B cell (primary cell): ENCODE data around the gene PCDHGA5. TPM values are rescaled to one million over a fixed set of nuclear protein-coding genes. Genes with fewer than 3 reads are reported as not detected.

Experiments
- ATAC-seq: fragments of 200-7000 bp; cut with Tn5 transposase; one replicate; pipeline ENCODE4 v1.10.0; 2021; ENCODE audit warnings: low read depth, mild to moderate bottlenecking, moderate number of reproducible peaks, moderate library complexity
- CTCF ChIA-PET: fragments of 350-600 bp; sonication (Branson Sonifier 250); formaldehyde crosslinking; loops from one replicate; lab custom pipeline; 2021; ENCODE audit warnings: antibody characterized with exemption, inconsistent platforms; lab: Charles Lee
- POLR2A ChIA-PET: fragments of 350-600 bp; sonication (Branson Sonifier 250); formaldehyde crosslinking; loops from one replicate; lab custom pipeline; 2021; ENCODE audit warnings: antibody characterized with exemption; lab: Charles Lee
- DNase-seq: peaks from one replicate; pipeline ENCODE4 v3.0.0; 2013
- H2AFZ ChIP-seq: 2 replicates; pipeline ENCODE4 v1.6.1; 2012; ENCODE audit warnings: mild to moderate bottlenecking, low read depth, low read length; ENCODE audit not compliant: insufficient read depth, poor library complexity, severe bottlenecking
- H3K27ac ChIP-seq, 2 donors: 1 replicate in 1 of 2; 2 replicates in 1 of 2; pipeline ENCODE4 v1.5.1; 2012 to 2013; ENCODE audit warnings: low read length in 2 of 2, mild to moderate bottlenecking in 2 of 2, moderate library complexity in 1 of 2
- H3K27me3 ChIP-seq, 4 experiments: fragments of 200-600 bp in 1 of 4; sonication (generic) in 1 of 4; replicated peaks in 1 of 4; 1 replicate in 2 of 4; 2 replicates in 2 of 4; pipeline versions ENCODE4 v1.6.1 to v1.7.0; 2013 to 2016; ENCODE audit warnings: low read length in 3 of 4, mild to moderate bottlenecking in 2 of 4, mixed read lengths in 1 of 4, moderate library complexity in 1 of 4; ENCODE audit not compliant: insufficient read depth in 4 of 4, control insufficient read depth in 3 of 4; ENCODE audit errors: control extremely low read depth in 1 of 4
- H3K36me3 ChIP-seq, 2 experiments: replicated peaks in 1 of 2; 1 replicate in 1 of 2; 2 replicates in 1 of 2; pipeline versions ENCODE4 v1.6.1 to v1.7.1; 2013; ENCODE audit warnings: low read length in 1 of 2; ENCODE audit not compliant: insufficient read depth in 2 of 2, control insufficient read depth in 1 of 2; ENCODE audit errors: control extremely low read depth in 1 of 2, extremely low read depth in 1 of 2
- H3K4me1 ChIP-seq, 2 donors: fragments of 200-600 bp in 1 of 2; sonication (generic) in 1 of 2; 1 replicate in 1 of 2; 2 replicates in 1 of 2; pipeline versions ENCODE4 v1.5.1 to v1.6.1; 2013 to 2017; ENCODE audit warnings: low read length in 2 of 2; ENCODE audit not compliant: control insufficient read depth in 2 of 2, insufficient read depth in 2 of 2
- H3K4me2 ChIP-seq: replicated peaks from 2 replicates; pipeline ENCODE3; 2012; ENCODE audit warnings: mild to moderate bottlenecking, low read depth, low read length; ENCODE audit not compliant: poor library complexity, severe bottlenecking
- H3K4me3 ChIP-seq, 5 experiments: fragments of 200-600 bp in 1 of 5; sonication (generic) in 1 of 5; 1 replicate in 3 of 5; 2 replicates in 2 of 5; pipeline versions ENCODE4 v1.5.1 to v1.7.0; 2011 to 2016; ENCODE audit warnings: low read length in 4 of 5, mild to moderate bottlenecking in 4 of 5, low read depth in 2 of 5, control low read depth in 1 of 5, moderate library complexity in 1 of 5; ENCODE audit not compliant: insufficient read depth in 1 of 5; ENCODE audit errors: control extremely low read depth in 1 of 5, extremely low read depth in 1 of 5
- H3K79me2 ChIP-seq: fragments of 200-600 bp; sonication (generic); one replicate; pipeline ENCODE4 v1.6.0; 2016; ENCODE audit warnings: low read length; ENCODE audit not compliant: control insufficient read depth, insufficient read depth
- H3K9ac ChIP-seq: fragments of 200-600 bp; sonication (generic); 2 replicates; pipeline ENCODE4 v1.6.1; 2017; ENCODE audit warnings: mild to moderate bottlenecking, low read length, moderate library complexity
- H3K9me3 ChIP-seq, 3 donors: one replicate each; pipeline versions ENCODE4 v1.6.1 to v1.7.1; 2013; ENCODE audit warnings: low read length in 2 of 3; ENCODE audit not compliant: control insufficient read depth in 2 of 3, insufficient read depth in 1 of 3; ENCODE audit errors: control extremely low read depth in 1 of 3
- H4K20me1 ChIP-seq: 2 replicates; pipeline ENCODE4 v1.6.0; 2012; ENCODE audit warnings: mild to moderate bottlenecking, low read length; ENCODE audit not compliant: insufficient read depth, control insufficient read depth, poor library complexity, severe bottlenecking
- H3K27ac Mint-ChIP-seq: one replicate; pipeline ENCODE4 v1.8.0; 2021; ENCODE audit warnings: mixed read lengths
- H3K27me3 Mint-ChIP-seq: one replicate; pipeline ENCODE4 v1.8.0; 2021; ENCODE audit warnings: mixed read lengths
- H3K4me1 Mint-ChIP-seq: one replicate; pipeline ENCODE4 v1.8.0; 2021; ENCODE audit warnings: mixed read lengths
- H3K4me3 Mint-ChIP-seq: one replicate; pipeline ENCODE4 v1.8.0; 2021; ENCODE audit warnings: mixed read lengths
- H3K9me3 Mint-ChIP-seq: one replicate; pipeline ENCODE4 v1.8.0; 2022; ENCODE audit warnings: mixed read lengths; ENCODE audit not compliant: insufficient read depth
- EZH2 ChIP-seq: IDR thresholded peaks from 2 replicates; pipeline ENCODE4 v1.6.1; 2012; ENCODE audit warnings: borderline replicate concordance, low read depth, mild to moderate bottlenecking, moderate library complexity, low read length; ENCODE audit not compliant: insufficient read depth, poor library complexity, severe bottlenecking
- WGBS: methylation state at CpG from one replicate; pipeline ENCODE4 v1.1.5; 2013; ENCODE audit warnings: missing lambda C conversion rate; ENCODE audit not compliant: insufficient coverage; 5-methylcytosine and 5-hydroxymethylcytosine counted together
- intact Hi-C: fragments of 100-400 bp; cut with micrococcal nuclease; formaldehyde crosslinking; loops from one replicate; pipeline ENCODE4 v1.10.0; 2022
- polyA plus RNA-seq: library from polyadenylated mRNA; depleted of rRNA; stranded (reverse); fragments of >200 nt; gene quantifications from 2 replicates; pipeline ENCODE4 v1.2.3, GENCODE V29; 2012
- total RNA-seq, 2 donors: library from RNA; stranded (reverse); fragments of 120-200 nt in 1 of 2; gene quantifications; 1 replicate in 1 of 2; 2 replicates in 1 of 2; pipeline versions ENCODE4 v1.2.3 to v1.2.4, GENCODE V29; 2013 to 2022
- TF ChIP-seq, protein P1 (sequence below): fragments of 200-600 bp; IDR thresholded peaks from one replicate; pipeline ENCODE4 v1.8.0; 2022; ENCODE audit warnings: antibody characterized with exemption, mild to moderate bottlenecking

PCDHGA5 gene
- total and polyA plus RNA-seq, 2 donors (not counting 1 experiment from before 2014, with no cell fraction given), result 0.21 to 1.7 TPM

DNA sequence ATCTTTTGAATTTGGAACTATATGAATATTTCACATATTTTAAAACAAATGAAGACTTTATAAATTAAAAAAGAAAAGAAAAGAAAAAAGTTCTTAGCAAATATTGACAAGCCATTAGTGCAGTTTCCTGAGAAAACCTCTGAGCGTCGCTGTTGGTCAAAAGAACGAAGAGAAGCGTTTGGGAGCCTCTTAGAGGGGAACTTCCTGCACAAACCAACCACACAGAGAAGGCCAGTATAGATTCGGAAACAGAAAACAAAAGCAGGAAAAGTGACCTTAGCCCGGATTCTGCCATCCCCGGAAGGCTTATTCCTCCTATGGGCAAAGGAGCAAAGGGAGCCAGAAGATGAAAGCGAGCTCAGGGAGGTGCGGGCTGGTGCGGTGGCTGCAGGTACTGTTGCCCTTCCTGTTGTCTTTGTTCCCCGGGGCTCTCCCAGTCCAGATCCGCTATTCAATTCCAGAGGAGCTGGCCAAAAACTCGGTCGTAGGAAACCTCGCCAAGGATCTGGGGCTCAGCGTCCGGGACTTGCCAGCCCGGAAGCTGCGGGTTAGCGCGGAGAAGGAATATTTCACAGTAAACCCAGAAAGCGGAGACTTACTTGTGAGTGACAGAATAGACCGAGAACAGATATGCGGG, 4.1 kb upstream of the PCDHGA5 start, which contains the start of gene PCDHGB2:
Gene PCDHGB2, plus strand, starts transcription at position 205 of the 637 bp plus-strand sequence. Its CDS starts 142 bp downstream, at position 347.
- peak; percentile 43 for ATAC-seq
- Histone ChIP-seq H2AFZ (peak within 1 kb of the TSS; percentile 30), H3K9ac (peak within 1 kb of the TSS; percentile 49), H3K4me1 (peaks cover 0 to 4% of the 10 kb centered on the region in 2 donors), H3K79me2 (no peaks in the 10 kb centered on the region), H3K27ac (no peak within 1 kb of the TSS), H3K4me3 (peak within 1 kb of the TSS in 4 of 5 experiments; percentile 36 to 46 (median 44)), H3K36me3 (no peaks in the 10 kb centered on the region), H3K9me3 (peaks cover 6 to 57% (median 43%) of the 10 kb centered on the region in 3 donors), H4K20me1 (no peaks in the 10 kb centered on the region), H3K4me2 (peak within 1 kb of the TSS; percentile 46), H3K27me3 (peaks cover 0 to 69% (median 43%) of the 10 kb centered on the region in 4 experiments)
- DNase-seq, result peak; percentile 47
- peaks cover 7% of the 10 kb centered on the region for H3K9me3 Mint-ChIP-seq
- H3K27ac Mint-ChIP-seq, result peak within 1 kb of the TSS; percentile 28
- intact Hi-C loops, result no loop called here
- WGBS, result 21% methylated on average over 22 of the region's 24 CpGs
- peaks cover 64% of the 10 kb centered on the region for H3K27me3 Mint-ChIP-seq
- TF ChIP-seq, protein P1, sequence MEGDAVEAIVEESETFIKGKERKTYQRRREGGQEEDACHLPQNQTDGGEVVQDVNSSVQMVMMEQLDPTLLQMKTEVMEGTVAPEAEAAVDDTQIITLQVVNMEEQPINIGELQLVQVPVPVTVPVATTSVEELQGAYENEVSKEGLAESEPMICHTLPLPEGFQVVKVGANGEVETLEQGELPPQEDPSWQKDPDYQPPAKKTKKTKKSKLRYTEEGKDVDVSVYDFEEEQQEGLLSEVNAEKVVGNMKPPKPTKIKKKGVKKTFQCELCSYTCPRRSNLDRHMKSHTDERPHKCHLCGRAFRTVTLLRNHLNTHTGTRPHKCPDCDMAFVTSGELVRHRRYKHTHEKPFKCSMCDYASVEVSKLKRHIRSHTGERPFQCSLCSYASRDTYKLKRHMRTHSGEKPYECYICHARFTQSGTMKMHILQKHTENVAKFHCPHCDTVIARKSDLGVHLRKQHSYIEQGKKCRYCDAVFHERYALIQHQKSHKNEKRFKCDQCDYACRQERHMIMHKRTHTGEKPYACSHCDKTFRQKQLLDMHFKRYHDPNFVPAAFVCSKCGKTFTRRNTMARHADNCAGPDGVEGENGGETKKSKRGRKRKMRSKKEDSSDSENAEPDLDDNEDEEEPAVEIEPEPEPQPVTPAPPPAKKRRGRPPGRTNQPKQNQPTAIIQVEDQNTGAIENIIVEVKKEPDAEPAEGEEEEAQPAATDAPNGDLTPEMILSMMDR, result peak; percentile 43
- TF ChIP-seq EZH2, result no peak
- ChIA-PET CTCF (interaction anchor here (1.0 to 2.1 kb wide), 2 partner anchors 40 to 202 kb away, joined by 3 to 6 read pairs; partner anchors contain the start of gene TAF7), POLR2A (no interaction called here)
- H3K4me1 Mint-ChIP-seq, result peaks cover 9% of the 10 kb centered on the region
- peak within 1 kb of the TSS; percentile 81 for H3K4me3 Mint-ChIP-seq

DNA sequence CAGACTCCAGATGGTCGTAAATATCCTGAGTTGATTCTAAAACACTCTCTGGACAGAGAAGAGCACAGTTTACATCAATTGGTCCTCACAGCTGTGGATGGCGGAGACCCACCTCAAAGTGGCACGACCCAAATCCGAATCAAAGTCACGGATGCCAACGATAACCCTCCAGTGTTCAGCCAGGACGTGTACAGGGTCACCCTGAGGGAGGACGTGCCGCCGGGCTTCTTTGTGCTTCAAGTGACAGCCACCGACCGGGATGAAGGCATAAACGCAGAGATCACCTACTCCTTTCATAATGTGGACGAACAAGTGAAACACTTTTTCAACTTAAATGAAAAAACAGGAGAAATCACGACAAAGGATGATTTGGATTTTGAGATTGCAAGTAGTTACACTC, 3.3 kb upstream of the PCDHGA5 start:
- Histone ChIP-seq H3K27me3 (peaks cover 0 to 71% (median 45%) of the 10 kb centered on the region in 4 experiments), H3K36me3 (no peaks in the 10 kb centered on the region), H3K27ac (no peak overlapping the region), H4K20me1 (no peaks in the 10 kb centered on the region), H3K4me1 (peaks cover 0 to 4% of the 10 kb centered on the region in 2 donors), H3K79me2 (no peaks in the 10 kb centered on the region), H2AFZ (no peak overlapping the region), H3K9me3 (peaks cover 8 to 57% (median 51%) of the 10 kb centered on the region in 3 donors), H3K9ac (no peak overlapping the region), H3K4me3 (peak overlapping the region in 1 of 5 experiments; percentile 45), H3K4me2 (peak overlapping the region; percentile 46)
- no peak for ATAC-seq
- H3K27me3 Mint-ChIP-seq, result peaks cover 70% of the 10 kb centered on the region
- CTCF ChIA-PET, result no interaction called here
- H3K9me3 Mint-ChIP-seq, result peaks cover 7% of the 10 kb centered on the region
- H3K4me3 Mint-ChIP-seq, result peak overlapping the region; percentile 26
- TF ChIP-seq, protein P1, result no peak
- no peak for TF ChIP-seq EZH2
- H3K4me1 Mint-ChIP-seq, result peaks cover 9% of the 10 kb centered on the region
- intact Hi-C loops, result no loop called here
- H3K27ac Mint-ChIP-seq, result no peak overlapping the region
- no peak for DNase-seq
- POLR2A ChIA-PET, result no interaction called here
- 64% methylated on average over 13 of the region's 15 CpGs for WGBS
